MM.1S (cell line): Measurements from ENCODE around the gene OR10Z1.

Experiments
- CTCF ChIP-seq: fragments of 300-600 bp; sonication (generic); IDR thresholded peaks from 2 replicates; pipeline ENCODE4 v1.5.1; 2016; ENCODE audit warnings: antibody characterized with exemption, low read length, mixed read lengths
- EZH2 ChIP-seq: fragments of 300-600 bp; sonication (generic); optimal IDR thresholded peaks from 2 replicates; pipeline ENCODE3; 2017; ENCODE audit warnings: low read depth, mild to moderate bottlenecking, antibody characterized with exemption, low read length, mixed read lengths
- EZH2phosphoT487 ChIP-seq: fragments of 300-600 bp; sonication (generic); IDR thresholded peaks from 2 replicates; pipeline ENCODE4 v1.6.1; 2018; ENCODE audit warnings: antibody characterized with exemption, low read length

DNA sequence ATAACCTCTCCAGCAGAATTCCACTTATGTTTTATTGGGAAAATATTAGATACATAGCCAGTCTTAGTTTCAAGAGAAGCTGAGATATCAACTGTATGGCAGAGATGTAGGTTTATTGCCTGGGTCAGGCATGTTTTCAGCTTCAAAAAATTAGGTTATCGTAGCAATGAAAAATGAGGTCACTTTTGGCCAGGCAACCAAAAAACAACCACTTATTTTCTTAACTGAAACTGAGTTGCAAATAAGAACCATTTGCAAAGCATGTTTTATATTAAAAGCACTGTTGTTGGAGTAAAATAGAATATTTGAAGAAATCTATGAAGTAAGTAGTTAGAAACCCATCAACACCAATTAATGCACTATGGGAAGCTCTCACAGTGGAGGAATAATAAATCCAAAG lies 45.4 kb upstream of the OR10Z1 start:
- TF ChIP-seq CTCF (no peak), EZH2phosphoT487 (no peak), EZH2 (no peak)
